Osteocyte (in vitro differentiated cells): ENCODE results near the gene ANAPC7. TPM values are rescaled to one million over a fixed set of nuclear protein-coding genes. Genes with fewer than 3 reads are reported as not detected.
"Not testable (repeated sequence)": the region's sequence is repeated elsewhere in the genome, so short reads cannot be mapped to it uniquely, and the experiment has no call there.

Experiments used
- DNase-seq: peaks from one replicate; pipeline ENCODE4 v3.0.0; 2021; ENCODE audit warnings: mixed read lengths; ENCODE audit not compliant: unreplicated experiment; ENCODE audit errors: extremely low spot score
- H3K27ac Mint-ChIP-seq: one replicate; pipeline ENCODE4 v1.8.0; 2021; ENCODE audit warnings: mild to moderate bottlenecking, mixed read lengths; ENCODE audit not compliant: unreplicated experiment
- H3K27me3 Mint-ChIP-seq: one replicate; pipeline ENCODE4 v1.8.0; 2021; ENCODE audit warnings: mixed read lengths; ENCODE audit not compliant: unreplicated experiment
- H3K36me3 Mint-ChIP-seq: one replicate; pipeline ENCODE4 v1.8.0; 2021; ENCODE audit warnings: mixed read lengths; ENCODE audit not compliant: unreplicated experiment
- H3K4me1 Mint-ChIP-seq: one replicate; pipeline ENCODE4 v1.8.0; 2021; ENCODE audit warnings: mixed read lengths; ENCODE audit not compliant: unreplicated experiment
- H3K4me3 Mint-ChIP-seq: one replicate; pipeline ENCODE4 v1.8.0; 2021; ENCODE audit warnings: mild to moderate bottlenecking, moderate library complexity, mixed read lengths; ENCODE audit not compliant: unreplicated experiment
- H3K9me3 Mint-ChIP-seq: one replicate; pipeline ENCODE4 v1.8.0; 2021; ENCODE audit warnings: mixed read lengths; ENCODE audit not compliant: unreplicated experiment
- CTCF ChIP-seq: fragments of 200-600 bp; sonication (generic); IDR thresholded peaks from 2 replicates; pipeline ENCODE4 v1.5.0; 2021; ENCODE audit warnings: antibody characterized with exemption, mild to moderate bottlenecking, moderate library complexity
- total RNA-seq: library from RNA; stranded (reverse); gene quantifications from 2 replicates; pipeline ENCODE4 v1.2.1, GENCODE V29; 2021

ANAPC7 gene
- total RNA-seq, 1 donor from 2014 or later, result 48.8 TPM

GRCh38 chr12:110358384-110359097, 45.0 kb downstream of the ANAPC7 start:
- H3K36me3 Mint-ChIP-seq, H3K4me3 Mint-ChIP-seq, H3K4me1 Mint-ChIP-seq, H3K9me3 Mint-ChIP-seq, H3K27ac Mint-ChIP-seq, DNase-seq, H3K27me3 Mint-ChIP-seq: not testable (repeated sequence)
- TF ChIP-seq CTCF, result peak; percentile 47

- DNase-seq, result no peak
- peak; percentile 42 for TF ChIP-seq CTCF
- H3K9me3 Mint-ChIP-seq, result no peaks in the 10 kb centered on the region
- peaks cover 3% of the 10 kb centered on the region for H3K4me1 Mint-ChIP-seq
- H3K27me3 Mint-ChIP-seq, result no peaks in the 10 kb centered on the region
- peaks cover 14% of the 10 kb centered on the region for H3K36me3 Mint-ChIP-seq
- H3K4me3 Mint-ChIP-seq, result no peak overlapping the region
- no peak overlapping the region for H3K27ac Mint-ChIP-seq
Measured at GRCh38 chr12:110355073-110355472, 48.4 kb downstream of the ANAPC7 start.

DNA sequence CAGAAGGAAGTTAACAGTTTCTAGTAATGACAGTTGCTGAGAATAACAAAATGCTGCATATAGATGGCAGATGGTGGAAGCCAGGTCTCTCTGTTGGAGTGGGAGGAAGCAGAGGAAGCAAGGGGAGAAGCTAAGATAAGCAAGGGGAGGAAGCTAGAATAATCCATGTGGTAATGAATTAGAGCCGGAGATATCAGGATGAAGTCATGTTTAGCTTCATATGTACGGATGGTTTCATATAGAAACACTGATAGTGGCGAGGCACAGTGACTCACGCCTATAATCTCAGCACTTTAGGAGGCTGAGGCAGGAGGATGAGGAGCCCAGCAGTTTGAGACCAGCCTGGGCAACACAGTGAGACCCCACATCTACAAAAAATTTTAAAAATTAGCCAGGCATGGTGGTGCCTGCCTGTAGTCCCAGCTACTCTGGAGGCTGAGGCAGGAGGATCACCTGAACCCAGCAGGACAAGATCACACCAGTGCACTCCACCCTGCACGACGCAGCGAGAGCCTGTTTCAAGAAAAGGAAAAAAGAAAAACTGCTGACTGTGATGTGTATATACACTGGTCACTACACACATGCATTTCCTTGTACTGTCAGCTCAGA, 49.2 kb downstream of the ANAPC7 start:
- peaks cover 3% of the 10 kb centered on the region for H3K4me1 Mint-ChIP-seq
- H3K9me3 Mint-ChIP-seq, result no peaks in the 10 kb centered on the region
- no peak for DNase-seq
- no peak overlapping the region for H3K27ac Mint-ChIP-seq
- peaks cover 19% of the 10 kb centered on the region for H3K36me3 Mint-ChIP-seq
- H3K27me3 Mint-ChIP-seq, result no peaks in the 10 kb centered on the region
- H3K4me3 Mint-ChIP-seq, result no peak overlapping the region
- TF ChIP-seq CTCF, result no peak

DNA sequence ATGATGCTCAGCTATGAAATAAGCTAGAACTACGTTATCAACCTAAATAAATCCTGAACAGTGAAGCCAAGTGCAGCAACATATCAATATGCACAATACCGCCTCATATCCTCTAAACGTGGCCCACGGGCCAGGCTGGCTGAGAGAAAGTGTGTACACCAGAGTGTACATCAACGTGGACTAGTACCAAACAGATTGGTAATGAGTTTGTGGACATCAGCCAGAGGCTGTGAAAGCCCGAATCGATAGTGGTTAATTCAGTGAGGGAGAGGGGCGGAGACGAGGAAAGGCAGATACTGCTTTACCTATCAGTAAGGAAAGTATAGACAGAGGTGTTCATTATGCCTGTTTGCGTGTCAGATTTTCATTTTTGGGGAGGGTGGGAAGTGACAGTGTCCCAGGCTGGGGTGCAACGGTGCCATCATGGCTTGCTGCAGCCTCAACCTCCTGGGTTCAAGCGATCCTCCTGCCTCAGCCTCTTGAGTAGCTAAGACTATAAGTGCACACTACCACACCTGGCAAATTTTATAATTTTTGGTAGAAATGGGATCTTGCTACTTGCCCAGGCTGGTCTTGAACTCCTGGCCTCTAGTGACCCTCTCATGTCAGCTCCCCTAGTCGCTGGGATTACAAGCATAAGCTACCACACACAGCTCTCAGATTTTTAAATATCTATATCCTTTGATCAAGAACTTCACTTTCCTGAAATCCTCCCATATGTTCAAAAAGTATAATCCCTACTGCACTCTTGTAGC, 50.1 kb downstream of the ANAPC7 start:
- H3K9me3 Mint-ChIP-seq, result no peaks in the 10 kb centered on the region
- no peak for DNase-seq
- no peaks in the 10 kb centered on the region for H3K27me3 Mint-ChIP-seq
- no peak overlapping the region for H3K4me3 Mint-ChIP-seq
- H3K4me1 Mint-ChIP-seq, result peaks cover 3% of the 10 kb centered on the region
- peaks cover 21% of the 10 kb centered on the region for H3K36me3 Mint-ChIP-seq
- TF ChIP-seq CTCF, result no peak
- no peak overlapping the region for H3K27ac Mint-ChIP-seq

GRCh38 chr12:110352401-110352800, 51.1 kb downstream of the ANAPC7 start:
- H3K27ac Mint-ChIP-seq, result no peak overlapping the region
- H3K9me3 Mint-ChIP-seq, result no peaks in the 10 kb centered on the region
- H3K4me3 Mint-ChIP-seq, result no peak overlapping the region
- H3K36me3 Mint-ChIP-seq, result peaks cover 26% of the 10 kb centered on the region
- TF ChIP-seq CTCF, result no peak
- H3K4me1 Mint-ChIP-seq, result peaks cover 3% of the 10 kb centered on the region
- no peaks in the 10 kb centered on the region for H3K27me3 Mint-ChIP-seq
- no peak for DNase-seq
